GM23338 (cell line): ENCODE results near the gene PROCA1. TPM values are rescaled to one million over a fixed set of nuclear protein-coding genes. Genes with fewer than 3 reads are reported as not detected.

Experiments
- ATAC-seq: fragments of 200-7000 bp; cut with Tn5 transposase; 3 replicates; pipeline ENCODE4 v1.9.1; 2020
- DNase-seq: peaks from one replicate; pipeline ENCODE4 v3.0.0-alpha.2; 2015; ENCODE audit warnings: low spot score
- H2AFZ ChIP-seq: fragments of 200-600 bp; sonication (generic); 2 replicates; pipeline ENCODE4 v1.8.0; 2016; ENCODE audit warnings: antibody characterized with exemption, mild to moderate bottlenecking, moderate library complexity
- H3F3A ChIP-seq: fragments of 200-600 bp; sonication (generic); replicated peaks from 2 replicates; pipeline ENCODE4 v1.8.0; 2017; ENCODE audit warnings: antibody characterized with exemption, mixed run types, low read depth
- H3K27ac ChIP-seq: fragments of 200-600 bp; sonication (generic); 2 replicates; pipeline ENCODE4 v1.6.1; 2016; ENCODE audit warnings: low read depth
- H3K27me3 ChIP-seq: fragments of 200-600 bp; sonication (generic); 2 replicates; pipeline ENCODE4 v1.8.0; 2016; ENCODE audit warnings: mild to moderate bottlenecking, mixed run types, moderate library complexity; ENCODE audit not compliant: insufficient read depth
- H3K36me3 ChIP-seq: fragments of 200-600 bp; sonication (generic); 2 replicates; pipeline ENCODE4 v1.8.0; 2016; ENCODE audit warnings: mild to moderate bottlenecking; ENCODE audit not compliant: insufficient read depth
- H3K4me1 ChIP-seq: fragments of 200-600 bp; sonication (generic); 2 replicates; pipeline ENCODE4 v1.8.0; 2016; ENCODE audit warnings: mild to moderate bottlenecking, moderate library complexity; ENCODE audit not compliant: insufficient read depth
- H3K4me2 ChIP-seq: fragments of 200-600 bp; sonication (generic); 2 replicates; pipeline ENCODE4 v1.7.1; 2017; ENCODE audit warnings: mixed run types
- H3K4me3 ChIP-seq: fragments of 200-600 bp; sonication (generic); 2 replicates; pipeline ENCODE4 v1.6.1; 2016; ENCODE audit warnings: mixed run types
- H3K79me2 ChIP-seq: fragments of 200-600 bp; sonication (generic); replicated peaks from 2 replicates; pipeline ENCODE4 v1.8.0; 2017; ENCODE audit warnings: mild to moderate bottlenecking; ENCODE audit not compliant: insufficient read depth
- H3K9me2 ChIP-seq: fragments of 200-600 bp; sonication (generic); 2 replicates; pipeline ENCODE4 v1.8.0; 2017; ENCODE audit not compliant: insufficient read depth
- H4K20me1 ChIP-seq: fragments of 200-600 bp; sonication (generic); replicated peaks from 2 replicates; pipeline ENCODE4 v1.8.0; 2017; ENCODE audit warnings: mild to moderate bottlenecking; ENCODE audit not compliant: insufficient read depth
- H3K27ac Mint-ChIP-seq: 2 replicates; pipeline ENCODE4 v1.8.0; 2020; ENCODE audit warnings: inconsistent platforms, mild to moderate bottlenecking, moderate library complexity, mixed read lengths
- H3K27me3 Mint-ChIP-seq: 3 replicates; pipeline ENCODE4 v1.8.0; 2022; ENCODE audit warnings: low read depth, mild to moderate bottlenecking, moderate library complexity, mixed read lengths, inconsistent platforms; ENCODE audit not compliant: insufficient read depth, poor library complexity
- H3K36me3 Mint-ChIP-seq: 3 replicates; pipeline ENCODE4 v1.8.0; 2021; ENCODE audit warnings: low read depth, mild to moderate bottlenecking, inconsistent platforms, moderate library complexity, mixed read lengths
- H3K4me1 Mint-ChIP-seq: 3 replicates; pipeline ENCODE4 v1.8.0; 2020; ENCODE audit warnings: mild to moderate bottlenecking, inconsistent platforms, mixed read lengths
- H3K4me3 Mint-ChIP-seq: 3 replicates; pipeline ENCODE4 v1.8.0; 2021; ENCODE audit warnings: moderate library complexity, mild to moderate bottlenecking, inconsistent platforms, mixed read lengths
- H3K9me3 Mint-ChIP-seq: 3 replicates; pipeline ENCODE4 v1.8.0; 2020; ENCODE audit warnings: moderate library complexity, mild to moderate bottlenecking, inconsistent platforms, mixed read lengths
- CREB1 ChIP-seq: fragments of 250-450 bp; sonication (Bioruptor Pico); IDR thresholded peaks from 2 replicates; pipeline ENCODE4 v1.5.0; 2020; ENCODE audit warnings: low read depth, mild to moderate bottlenecking, moderate library complexity
- POLR2AphosphoS5 ChIP-seq: IDR thresholded peaks from 2 replicates; pipeline ENCODE4 v1.6.1; 2016; ENCODE audit warnings: antibody characterized with exemption, low read depth
- polyA plus RNA-seq: library from polyadenylated mRNA; unstranded; fragments of >200 nt; fragmentation: Nextera tagmentation; extraction: Ambion mirVana; gene quantifications from 2 replicates; pipeline ENCODE4 v1.2.1, GENCODE V29; 2016
- total RNA-seq: library from RNA; depleted of rRNA; stranded (reverse); fragments of >200 nt; shearing (Covaris generic); gene quantifications from 2 replicates; pipeline ENCODE4 v1.2.3, GENCODE V29; 2014
- TF ChIP-seq, protein P1 (sequence below): IDR thresholded peaks from 2 replicates; pipeline ENCODE4 v1.6.1; 2016; ENCODE audit warnings: antibody characterized with exemption
- TF ChIP-seq, protein P2 (sequence below), 2 experiments: fragments of 200-600 bp in 1 of 2; sonication (generic) in 1 of 2; conservative IDR thresholded peaks; 2 replicates each; pipeline versions ENCODE4 v1.5.1 to v1.6.1; 2016 to 2017; ENCODE audit warnings: antibody characterized with exemption in 2 of 2, low read depth in 2 of 2, mild to moderate bottlenecking in 2 of 2, moderate library complexity in 1 of 2
- TF ChIP-seq, protein P3 (sequence below): IDR thresholded peaks from one replicate; pipeline ENCODE4 v1.6.1; 2018; ENCODE audit warnings: antibody characterized with exemption; ENCODE audit not compliant: unreplicated experiment
- TF ChIP-seq, protein P4 (sequence below): fragments of 250-450 bp; sonication (Bioruptor Pico); IDR thresholded peaks from 2 replicates; pipeline ENCODE4 v1.5.0; 2020; ENCODE audit warnings: mild to moderate bottlenecking, moderate library complexity

The PROCA1 gene
- total and polyA plus RNA-seq, 2 experiments from 2014 or later: 11.3 to 14.4 TPM

DNA sequence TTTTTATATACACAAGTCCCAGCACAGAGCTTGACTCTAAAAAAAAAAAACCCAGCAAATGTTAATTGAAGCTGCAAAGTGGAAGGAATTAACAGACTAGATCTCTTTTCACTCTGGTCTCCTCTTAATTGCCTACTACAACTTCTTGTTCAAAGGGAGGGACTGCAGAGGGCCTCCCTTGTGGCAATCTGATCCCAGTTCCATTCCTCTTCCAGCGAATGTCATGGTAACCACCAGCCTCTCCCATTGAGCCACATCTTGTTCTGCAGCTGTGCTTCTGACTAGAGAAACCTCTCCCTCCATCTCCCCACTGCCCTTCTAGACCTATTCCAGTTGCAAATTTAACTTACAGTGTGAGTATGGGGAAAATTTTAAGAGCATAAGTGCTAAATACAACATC, 43.8 kb downstream of the PROCA1 start:
- Mint-ChIP-seq H3K27ac (no peak overlapping the region), H3K36me3 (peaks cover 49% of the 10 kb centered on the region), H3K4me3 (no peak overlapping the region), H3K9me3 (no peaks in the 10 kb centered on the region), H3K4me1 (peaks cover 10% of the 10 kb centered on the region), H3K27me3 (no peaks in the 10 kb centered on the region)
- ATAC-seq (no peak), DNase-seq (peak; percentile 6)
- no peak overlapping the region for H3K27ac ChIP-seq
- no peak overlapping the region for H3K4me3 ChIP-seq
- peaks cover 75% of the 10 kb centered on the region for H3K79me2 ChIP-seq
- peaks cover 3% of the 10 kb centered on the region for H3K4me1 ChIP-seq
- H3K27me3 ChIP-seq: no peaks in the 10 kb centered on the region
- peaks cover 9% of the 10 kb centered on the region for H3F3A ChIP-seq
- no peaks in the 10 kb centered on the region for H3K9me2 ChIP-seq
- H2AFZ ChIP-seq: no peak overlapping the region
- peaks cover 36% of the 10 kb centered on the region for H4K20me1 ChIP-seq
- no peak overlapping the region for H3K4me2 ChIP-seq
- TF ChIP-seq CREB1 (CRISPR knock-in tag) (no peak), POLR2AphosphoS5 (no peak)
- TF ChIP-seq, protein P1, sequence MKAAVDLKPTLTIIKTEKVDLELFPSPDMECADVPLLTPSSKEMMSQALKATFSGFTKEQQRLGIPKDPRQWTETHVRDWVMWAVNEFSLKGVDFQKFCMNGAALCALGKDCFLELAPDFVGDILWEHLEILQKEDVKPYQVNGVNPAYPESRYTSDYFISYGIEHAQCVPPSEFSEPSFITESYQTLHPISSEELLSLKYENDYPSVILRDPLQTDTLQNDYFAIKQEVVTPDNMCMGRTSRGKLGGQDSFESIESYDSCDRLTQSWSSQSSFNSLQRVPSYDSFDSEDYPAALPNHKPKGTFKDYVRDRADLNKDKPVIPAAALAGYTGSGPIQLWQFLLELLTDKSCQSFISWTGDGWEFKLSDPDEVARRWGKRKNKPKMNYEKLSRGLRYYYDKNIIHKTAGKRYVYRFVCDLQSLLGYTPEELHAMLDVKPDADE: no peak
- TF ChIP-seq, protein P2, sequence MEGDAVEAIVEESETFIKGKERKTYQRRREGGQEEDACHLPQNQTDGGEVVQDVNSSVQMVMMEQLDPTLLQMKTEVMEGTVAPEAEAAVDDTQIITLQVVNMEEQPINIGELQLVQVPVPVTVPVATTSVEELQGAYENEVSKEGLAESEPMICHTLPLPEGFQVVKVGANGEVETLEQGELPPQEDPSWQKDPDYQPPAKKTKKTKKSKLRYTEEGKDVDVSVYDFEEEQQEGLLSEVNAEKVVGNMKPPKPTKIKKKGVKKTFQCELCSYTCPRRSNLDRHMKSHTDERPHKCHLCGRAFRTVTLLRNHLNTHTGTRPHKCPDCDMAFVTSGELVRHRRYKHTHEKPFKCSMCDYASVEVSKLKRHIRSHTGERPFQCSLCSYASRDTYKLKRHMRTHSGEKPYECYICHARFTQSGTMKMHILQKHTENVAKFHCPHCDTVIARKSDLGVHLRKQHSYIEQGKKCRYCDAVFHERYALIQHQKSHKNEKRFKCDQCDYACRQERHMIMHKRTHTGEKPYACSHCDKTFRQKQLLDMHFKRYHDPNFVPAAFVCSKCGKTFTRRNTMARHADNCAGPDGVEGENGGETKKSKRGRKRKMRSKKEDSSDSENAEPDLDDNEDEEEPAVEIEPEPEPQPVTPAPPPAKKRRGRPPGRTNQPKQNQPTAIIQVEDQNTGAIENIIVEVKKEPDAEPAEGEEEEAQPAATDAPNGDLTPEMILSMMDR (conservative IDR thresholded peaks at IDR 0.05; ENCODE audit: low read depth in 2 of 2): no peak
- TF ChIP-seq, protein P3, sequence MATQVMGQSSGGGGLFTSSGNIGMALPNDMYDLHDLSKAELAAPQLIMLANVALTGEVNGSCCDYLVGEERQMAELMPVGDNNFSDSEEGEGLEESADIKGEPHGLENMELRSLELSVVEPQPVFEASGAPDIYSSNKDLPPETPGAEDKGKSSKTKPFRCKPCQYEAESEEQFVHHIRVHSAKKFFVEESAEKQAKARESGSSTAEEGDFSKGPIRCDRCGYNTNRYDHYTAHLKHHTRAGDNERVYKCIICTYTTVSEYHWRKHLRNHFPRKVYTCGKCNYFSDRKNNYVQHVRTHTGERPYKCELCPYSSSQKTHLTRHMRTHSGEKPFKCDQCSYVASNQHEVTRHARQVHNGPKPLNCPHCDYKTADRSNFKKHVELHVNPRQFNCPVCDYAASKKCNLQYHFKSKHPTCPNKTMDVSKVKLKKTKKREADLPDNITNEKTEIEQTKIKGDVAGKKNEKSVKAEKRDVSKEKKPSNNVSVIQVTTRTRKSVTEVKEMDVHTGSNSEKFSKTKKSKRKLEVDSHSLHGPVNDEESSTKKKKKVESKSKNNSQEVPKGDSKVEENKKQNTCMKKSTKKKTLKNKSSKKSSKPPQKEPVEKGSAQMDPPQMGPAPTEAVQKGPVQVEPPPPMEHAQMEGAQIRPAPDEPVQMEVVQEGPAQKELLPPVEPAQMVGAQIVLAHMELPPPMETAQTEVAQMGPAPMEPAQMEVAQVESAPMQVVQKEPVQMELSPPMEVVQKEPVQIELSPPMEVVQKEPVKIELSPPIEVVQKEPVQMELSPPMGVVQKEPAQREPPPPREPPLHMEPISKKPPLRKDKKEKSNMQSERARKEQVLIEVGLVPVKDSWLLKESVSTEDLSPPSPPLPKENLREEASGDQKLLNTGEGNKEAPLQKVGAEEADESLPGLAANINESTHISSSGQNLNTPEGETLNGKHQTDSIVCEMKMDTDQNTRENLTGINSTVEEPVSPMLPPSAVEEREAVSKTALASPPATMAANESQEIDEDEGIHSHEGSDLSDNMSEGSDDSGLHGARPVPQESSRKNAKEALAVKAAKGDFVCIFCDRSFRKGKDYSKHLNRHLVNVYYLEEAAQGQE: no peak
- TF ChIP-seq, protein P4, sequence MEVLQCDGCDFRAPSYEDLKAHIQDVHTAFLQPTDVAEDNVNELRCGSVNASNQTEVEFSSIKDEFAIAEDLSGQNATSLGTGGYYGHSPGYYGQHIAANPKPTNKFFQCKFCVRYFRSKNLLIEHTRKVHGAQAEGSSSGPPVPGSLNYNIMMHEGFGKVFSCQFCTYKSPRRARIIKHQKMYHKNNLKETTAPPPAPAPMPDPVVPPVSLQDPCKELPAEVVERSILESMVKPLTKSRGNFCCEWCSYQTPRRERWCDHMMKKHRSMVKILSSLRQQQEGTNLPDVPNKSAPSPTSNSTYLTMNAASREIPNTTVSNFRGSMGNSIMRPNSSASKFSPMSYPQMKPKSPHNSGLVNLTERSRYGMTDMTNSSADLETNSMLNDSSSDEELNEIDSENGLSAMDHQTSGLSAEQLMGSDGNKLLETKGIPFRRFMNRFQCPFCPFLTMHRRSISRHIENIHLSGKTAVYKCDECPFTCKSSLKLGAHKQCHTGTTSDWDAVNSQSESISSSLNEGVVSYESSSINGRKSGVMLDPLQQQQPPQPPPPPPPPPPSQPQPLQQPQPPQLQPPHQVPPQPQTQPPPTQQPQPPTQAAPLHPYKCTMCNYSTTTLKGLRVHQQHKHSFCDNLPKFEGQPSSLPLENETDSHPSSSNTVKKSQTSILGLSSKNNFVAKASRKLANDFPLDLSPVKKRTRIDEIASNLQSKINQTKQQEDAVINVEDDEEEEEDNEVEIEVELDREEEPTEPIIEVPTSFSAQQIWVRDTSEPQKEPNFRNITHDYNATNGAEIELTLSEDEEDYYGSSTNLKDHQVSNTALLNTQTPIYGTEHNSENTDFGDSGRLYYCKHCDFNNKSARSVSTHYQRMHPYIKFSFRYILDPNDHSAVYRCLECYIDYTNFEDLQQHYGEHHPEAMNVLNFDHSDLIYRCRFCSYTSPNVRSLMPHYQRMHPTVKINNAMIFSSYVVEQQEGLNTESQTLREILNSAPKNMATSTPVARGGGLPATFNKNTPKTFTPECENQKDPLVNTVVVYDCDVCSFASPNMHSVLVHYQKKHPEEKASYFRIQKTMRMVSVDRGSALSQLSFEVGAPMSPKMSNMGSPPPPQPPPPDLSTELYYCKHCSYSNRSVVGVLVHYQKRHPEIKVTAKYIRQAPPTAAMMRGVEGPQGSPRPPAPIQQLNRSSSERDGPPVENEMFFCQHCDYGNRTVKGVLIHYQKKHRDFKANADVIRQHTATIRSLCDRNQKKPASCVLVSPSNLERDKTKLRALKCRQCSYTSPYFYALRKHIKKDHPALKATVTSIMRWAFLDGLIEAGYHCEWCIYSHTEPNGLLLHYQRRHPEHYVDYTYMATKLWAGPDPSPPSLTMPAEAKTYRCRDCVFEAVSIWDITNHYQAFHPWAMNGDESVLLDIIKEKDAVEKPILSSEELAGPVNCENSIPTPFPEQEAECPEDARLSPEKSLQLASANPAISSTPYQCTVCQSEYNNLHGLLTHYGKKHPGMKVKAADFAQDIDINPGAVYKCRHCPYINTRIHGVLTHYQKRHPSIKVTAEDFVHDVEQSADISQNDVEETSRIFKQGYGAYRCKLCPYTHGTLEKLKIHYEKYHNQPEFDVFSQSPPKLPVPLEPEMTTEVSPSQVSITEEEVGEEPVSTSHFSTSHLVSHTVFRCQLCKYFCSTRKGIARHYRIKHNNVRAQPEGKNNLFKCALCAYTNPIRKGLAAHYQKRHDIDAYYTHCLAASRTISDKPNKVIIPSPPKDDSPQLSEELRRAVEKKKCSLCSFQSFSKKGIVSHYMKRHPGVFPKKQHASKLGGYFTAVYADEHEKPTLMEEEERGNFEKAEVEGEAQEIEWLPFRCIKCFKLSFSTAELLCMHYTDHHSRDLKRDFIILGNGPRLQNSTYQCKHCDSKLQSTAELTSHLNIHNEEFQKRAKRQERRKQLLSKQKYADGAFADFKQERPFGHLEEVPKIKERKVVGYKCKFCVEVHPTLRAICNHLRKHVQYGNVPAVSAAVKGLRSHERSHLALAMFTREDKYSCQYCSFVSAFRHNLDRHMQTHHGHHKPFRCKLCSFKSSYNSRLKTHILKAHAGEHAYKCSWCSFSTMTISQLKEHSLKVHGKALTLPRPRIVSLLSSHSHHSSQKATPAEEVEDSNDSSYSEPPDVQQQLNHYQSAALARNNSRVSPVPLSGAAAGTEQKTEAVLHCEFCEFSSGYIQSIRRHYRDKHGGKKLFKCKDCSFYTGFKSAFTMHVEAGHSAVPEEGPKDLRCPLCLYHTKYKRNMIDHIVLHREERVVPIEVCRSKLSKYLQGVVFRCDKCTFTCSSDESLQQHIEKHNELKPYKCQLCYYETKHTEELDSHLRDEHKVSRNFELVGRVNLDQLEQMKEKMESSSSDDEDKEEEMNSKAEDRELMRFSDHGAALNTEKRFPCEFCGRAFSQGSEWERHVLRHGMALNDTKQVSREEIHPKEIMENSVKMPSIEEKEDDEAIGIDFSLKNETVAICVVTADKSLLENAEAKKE (CRISPR knock-in tag): no peak
- peaks cover 16% of the 10 kb centered on the region for H3K36me3 ChIP-seq
